GM18907 (cell line): Measurements from ENCODE around the gene TRIP10.
"Not testable (repeated sequence)": the region's sequence is repeated elsewhere in the genome, so short reads cannot be mapped to it uniquely, and the experiment has no call there.

Source experiments
- ATAC-seq: cut with Tn5 transposase; IDR thresholded peaks from one replicate; pipeline ENCODE4 v1.9.1; 2021; ENCODE audit warnings: mild to moderate bottlenecking, moderate library complexity; ENCODE audit not compliant: unreplicated experiment

The TRIP10 gene, protein sequence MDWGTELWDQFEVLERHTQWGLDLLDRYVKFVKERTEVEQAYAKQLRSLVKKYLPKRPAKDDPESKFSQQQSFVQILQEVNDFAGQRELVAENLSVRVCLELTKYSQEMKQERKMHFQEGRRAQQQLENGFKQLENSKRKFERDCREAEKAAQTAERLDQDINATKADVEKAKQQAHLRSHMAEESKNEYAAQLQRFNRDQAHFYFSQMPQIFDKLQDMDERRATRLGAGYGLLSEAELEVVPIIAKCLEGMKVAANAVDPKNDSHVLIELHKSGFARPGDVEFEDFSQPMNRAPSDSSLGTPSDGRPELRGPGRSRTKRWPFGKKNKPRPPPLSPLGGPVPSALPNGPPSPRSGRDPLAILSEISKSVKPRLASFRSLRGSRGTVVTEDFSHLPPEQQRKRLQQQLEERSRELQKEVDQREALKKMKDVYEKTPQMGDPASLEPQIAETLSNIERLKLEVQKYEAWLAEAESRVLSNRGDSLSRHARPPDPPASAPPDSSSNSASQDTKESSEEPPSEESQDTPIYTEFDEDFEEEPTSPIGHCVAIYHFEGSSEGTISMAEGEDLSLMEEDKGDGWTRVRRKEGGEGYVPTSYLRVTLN

DNA sequence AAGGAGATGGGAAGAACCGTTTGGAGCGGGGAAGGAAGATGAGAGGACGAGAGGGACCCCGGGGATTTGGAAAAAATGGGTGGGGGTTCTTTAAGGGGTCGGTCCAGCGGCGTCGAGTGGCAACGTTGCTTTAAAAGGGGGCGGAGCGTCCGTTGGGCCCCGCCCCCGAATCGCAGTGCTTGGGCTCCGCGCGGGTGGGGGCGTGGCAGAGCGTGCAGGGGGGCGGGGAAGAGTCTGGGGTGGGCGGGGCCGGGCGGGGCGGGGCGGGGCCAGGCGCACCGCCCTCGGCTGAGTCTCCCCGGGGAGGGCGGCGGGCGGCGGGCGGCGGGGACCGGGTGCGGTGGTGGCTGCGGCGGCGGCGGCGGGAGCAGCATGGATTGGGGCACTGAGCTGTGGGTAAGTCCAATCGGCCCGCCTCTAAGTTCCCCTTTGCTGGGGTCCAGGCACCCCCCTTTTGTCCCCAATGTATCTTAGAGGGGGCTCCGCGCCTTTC lies at the start of gene TRIP10:
Gene TRIP10 (plus strand): TSS at position 291 of the 493 bp plus-strand sequence. CDS start 82 bp downstream, at position 373.
- no peak for ATAC-seq

DNA sequence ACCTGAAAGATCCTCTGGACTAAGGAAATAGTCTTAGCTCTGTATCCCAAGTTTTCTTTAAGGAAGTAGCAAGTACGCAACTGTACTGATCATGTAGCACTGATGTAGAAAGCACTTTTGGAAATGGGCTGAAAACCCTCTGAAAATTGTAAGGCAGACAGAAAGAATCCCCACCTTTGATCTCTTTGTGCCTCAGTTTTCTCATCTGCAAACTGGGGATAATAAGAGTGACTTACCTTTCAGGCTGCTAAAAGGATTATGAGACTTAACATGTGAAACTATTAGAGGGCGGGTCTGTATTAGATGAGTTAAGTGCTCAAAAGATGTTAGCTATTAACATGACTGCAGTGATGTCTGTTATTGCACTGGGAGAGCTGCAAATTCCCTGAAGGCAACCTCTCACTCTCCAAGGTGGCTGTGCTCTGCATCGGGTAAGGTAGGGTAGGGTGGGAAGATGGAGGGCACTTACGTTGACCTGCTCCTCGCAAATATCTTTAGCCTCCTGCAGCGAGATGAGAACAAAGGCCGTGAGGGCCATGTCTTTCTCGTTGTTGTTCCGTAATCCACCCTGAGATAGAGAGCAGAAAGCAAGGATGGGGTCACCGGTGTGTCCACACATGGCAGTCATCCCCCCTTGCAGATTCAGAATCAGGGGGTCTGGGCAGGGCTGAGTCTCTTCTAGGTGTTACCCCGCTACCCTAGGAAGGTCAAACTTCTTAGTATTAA lies 49.2 kb upstream of the TRIP10 start:
- no peak for ATAC-seq

DNA sequence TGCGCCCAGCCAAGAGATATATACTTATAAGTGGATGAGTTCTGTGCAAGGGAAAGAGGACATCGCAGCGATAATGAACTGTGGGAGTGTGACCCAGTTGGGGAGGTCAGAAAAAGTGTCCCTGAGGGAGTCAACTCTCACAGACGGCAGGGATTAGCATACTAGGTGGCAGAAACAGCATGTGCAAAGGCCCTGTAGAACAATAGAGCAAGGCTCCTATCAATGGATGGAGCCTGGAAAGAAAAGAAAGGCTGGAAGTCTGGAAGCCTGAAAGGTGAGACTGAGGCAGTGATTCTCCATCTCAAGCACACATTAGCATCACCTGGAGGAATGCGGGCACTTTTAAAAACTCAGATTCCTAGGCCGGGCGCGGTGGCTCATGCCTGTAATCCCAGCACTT lies 48.1 kb upstream of the TRIP10 start:
- no peak for ATAC-seq

DNA sequence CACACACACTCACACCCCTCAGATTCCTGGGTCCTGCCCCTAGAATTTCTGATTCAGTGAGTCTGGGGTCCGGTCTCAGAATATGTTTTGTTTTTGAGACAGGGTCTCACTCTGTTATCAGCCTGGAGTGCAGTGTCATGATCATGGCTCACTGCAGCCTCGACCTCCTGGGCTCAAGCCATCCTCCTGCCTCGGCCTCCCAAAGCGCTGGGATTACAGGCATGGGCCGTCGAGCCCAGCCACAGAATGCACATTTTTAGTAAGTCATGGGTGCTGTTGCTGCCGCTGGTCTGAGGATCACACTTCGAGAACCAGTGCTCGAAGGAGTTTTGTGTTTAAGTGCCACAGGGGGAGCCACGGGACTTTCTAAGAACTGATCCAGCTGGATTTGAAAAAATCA lies 47.5 kb upstream of the TRIP10 start:
- ATAC-seq, result no peak

DNA sequence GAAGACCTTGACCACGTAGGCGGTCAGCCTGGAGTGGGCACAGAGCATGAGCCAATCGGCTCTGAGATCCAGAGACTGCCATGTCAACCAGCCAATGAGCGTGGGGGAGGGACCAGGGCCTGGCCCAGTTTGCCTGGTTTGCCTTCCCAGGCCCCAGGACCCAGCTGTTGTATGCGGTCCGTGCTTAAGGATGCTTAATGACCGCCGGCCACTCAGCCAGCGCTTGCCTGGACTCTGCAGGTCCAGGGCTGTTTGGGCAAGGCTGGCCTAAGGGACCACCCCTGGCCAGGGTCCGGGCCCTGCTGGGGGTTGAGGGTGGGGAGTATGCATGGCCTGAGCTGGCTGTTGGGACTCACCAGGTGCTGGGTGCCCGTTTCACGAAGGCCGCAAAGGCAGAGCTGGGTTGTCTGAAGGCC lies 46.4 kb upstream of the TRIP10 start:
- no peak for ATAC-seq

DNA sequence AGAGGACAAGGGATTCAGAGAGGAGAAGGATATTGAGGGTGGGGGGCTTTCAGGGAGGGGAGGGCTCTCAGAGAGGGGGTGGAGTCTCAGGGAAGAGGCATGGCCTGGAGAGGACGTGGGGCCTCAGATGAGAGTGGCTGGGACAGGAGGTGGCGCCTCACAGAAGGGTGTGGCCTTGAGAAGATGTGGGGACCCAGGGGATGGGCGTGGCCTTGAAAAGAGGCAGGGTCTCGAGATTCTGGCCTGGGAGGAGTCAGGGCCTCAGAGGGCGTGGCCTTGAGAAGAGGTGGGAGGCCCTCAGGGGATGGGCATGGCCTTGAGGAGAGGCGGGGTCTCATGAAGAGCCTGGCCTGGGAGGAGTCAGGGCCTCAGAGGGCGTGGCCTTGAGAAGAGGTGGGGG lies 45.8 kb upstream of the TRIP10 start:
- ATAC-seq, result no peak

DNA sequence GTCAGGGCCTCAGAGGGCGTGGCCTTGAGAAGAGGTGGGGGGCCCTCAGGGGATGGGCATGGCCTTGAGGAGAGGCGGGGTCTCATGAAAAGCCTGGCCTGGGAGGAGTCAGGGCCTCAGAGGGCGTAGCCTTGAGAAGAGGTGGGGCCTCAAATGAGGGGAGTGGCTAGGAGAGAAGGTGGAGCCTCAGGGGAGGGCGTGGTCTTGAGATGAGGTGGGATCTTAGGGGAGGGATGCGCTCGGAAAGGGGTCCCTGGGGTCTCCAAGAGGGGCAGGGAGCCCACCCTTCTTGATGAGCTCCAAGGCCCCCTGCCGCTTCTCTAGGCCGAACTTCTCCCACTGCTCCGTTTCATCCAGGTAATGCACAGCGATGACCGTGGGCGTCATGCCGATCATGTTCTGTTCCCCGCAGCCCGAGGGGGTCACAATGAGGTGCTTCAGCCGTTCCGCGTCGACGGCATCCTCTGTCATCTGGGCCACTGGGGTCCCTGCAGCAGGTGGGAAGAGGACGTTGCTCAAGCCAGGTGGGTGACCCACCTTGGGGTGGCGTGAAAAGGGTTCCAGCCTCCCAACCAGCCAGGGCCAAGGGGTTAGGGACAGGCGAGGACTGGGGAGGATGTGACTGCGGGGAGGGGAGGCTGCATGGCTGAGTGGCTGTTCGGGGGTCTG lies 45.2 kb upstream of the TRIP10 start:
- ATAC-seq, result no peak

DNA sequence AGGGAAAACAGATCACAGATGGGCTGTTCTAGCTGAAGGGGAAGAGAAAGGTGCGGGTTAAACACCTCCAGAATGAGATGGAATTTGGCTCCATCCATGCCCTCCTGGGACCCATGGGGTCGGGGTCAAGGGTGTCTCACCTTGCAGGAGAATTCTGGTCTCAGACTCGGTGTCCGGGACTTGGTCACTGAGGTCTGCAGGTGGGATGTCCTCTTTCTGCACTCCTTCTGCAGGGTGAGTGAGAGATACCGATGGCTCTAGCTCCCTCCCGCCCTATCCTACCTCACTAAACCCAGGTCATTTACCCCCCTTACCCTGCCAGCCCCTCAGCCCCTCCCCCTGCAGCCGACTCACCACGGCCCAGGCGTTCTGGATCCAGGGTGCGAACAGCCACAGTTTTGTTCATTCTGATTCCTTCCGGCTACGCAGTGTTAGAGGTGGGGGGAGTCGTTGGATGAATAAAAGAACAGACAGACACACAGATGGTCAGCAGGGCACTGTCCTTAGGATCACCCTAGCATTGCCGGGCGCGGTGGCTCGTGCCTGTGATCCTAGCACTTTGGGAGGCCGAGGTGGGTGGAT lies 43.1 kb upstream of the TRIP10 start:
- ATAC-seq, result no peak

DNA sequence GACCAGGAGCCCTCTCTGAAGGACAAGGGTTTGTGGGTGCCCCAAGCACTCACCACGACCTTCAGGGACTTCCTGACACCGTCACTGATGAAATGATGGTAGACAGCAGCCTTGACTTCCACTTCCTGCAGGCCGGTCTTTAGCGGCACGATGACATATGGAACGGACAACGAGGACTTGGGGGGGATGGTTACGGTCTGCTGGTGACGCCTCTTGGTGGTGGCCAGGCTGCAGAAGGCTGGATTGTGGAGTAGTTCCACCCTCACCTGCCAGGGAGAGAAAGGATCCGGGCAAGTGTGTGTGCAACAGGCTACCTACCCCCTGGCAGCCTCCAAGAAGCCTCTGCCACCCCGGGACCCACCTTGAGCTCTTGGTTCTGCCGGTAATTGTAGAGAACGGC lies 42.2 kb upstream of the TRIP10 start:
- ATAC-seq, result no peak

DNA sequence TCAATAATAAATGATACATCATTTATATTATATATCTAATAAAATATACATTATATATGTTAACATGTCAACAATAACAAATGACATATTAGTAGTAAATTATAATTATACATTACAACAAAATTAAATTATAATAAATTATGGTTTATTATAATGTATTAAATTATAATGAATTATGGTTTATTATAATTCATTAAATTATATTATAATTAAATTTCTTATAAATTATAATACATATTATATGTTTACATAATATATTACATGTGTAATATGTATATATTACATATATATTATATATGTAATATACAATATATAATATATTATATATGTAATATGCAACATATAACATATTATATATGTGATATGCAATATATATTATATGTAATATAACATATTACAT lies 39.5 kb upstream of the TRIP10 start:
- no peak for ATAC-seq

DNA sequence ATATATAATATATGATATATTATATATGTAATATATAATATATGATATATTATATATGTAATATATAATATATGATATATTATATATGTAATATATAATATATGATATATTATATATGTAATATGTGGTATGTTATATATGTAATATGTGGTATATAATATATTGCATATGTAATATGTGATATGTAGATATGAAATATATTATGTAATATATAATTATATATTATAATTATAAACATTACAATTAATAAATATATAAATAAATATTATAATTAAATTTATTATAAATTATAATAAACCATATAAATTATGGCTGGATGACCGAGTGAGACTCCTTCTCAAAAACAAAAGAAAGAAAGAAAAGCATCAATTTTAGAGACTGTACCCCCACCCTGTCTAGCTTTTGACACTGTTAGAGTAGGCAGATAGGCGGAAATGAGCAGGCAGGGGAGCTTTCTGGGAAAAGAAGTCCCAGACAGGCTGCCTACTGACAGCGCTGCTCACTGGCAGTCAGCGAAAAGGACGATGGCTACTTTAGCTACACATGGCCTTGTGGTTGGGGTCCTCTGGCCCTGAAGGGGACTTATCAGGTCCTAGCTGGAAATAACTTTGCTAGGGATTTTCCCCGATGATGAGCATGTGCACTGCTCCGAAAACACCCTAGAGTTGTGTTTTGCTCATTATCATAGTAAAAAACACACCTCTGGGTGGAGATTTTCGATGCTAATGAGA lies 38.7 kb upstream of the TRIP10 start:
- ATAC-seq, result no peak

DNA sequence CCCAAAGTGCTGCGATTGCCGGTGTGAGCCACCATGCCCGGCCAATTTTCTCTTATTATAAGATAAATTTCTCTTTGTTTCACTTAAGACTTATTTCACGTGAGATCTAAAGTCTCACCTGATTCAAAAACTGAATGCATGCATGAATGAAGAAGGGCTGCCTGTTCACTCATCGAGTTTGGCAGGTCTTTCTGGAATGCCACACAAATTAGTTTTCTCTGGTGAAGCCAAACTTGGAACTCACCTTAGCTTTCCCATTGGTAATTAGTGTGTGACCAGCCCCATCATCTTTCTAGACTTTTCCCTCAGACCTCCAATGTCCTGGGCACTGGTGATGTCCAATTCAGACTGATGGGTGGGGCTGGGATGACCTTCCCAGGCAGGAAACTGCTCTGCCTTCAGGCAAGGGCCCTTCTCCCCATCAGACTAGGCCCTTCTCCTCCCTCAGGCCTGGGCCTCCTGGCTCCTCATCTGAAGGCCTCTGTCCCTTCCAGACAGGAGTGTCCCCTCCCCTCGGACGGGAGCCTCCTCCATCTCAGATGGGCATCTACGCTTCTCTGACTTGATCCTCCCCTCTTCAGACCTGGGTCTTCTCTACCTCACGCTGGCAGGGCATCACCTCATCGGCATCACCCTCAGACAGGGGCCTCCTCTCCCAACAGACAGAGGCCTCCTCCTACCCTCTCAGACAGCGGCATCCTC lies 33.4 kb upstream of the TRIP10 start:
- no peak for ATAC-seq

DNA sequence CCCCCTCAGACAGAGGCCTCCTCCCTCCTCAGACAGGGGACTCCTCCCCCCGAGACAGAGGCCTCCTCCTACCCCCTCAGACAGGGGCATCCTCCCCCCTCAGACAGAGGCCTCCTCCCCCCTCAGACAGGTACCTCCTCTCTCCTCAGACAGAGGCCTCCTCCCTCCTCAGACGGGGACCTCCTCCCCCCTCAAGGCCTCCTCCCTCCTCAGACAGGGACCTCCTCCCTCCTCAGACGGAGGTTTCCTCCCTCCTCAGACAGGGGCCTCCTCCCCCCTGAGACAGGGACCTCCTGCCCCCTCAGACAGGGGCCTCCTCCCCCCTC lies 32.9 kb upstream of the TRIP10 start:
- ATAC-seq, result no peak

DNA sequence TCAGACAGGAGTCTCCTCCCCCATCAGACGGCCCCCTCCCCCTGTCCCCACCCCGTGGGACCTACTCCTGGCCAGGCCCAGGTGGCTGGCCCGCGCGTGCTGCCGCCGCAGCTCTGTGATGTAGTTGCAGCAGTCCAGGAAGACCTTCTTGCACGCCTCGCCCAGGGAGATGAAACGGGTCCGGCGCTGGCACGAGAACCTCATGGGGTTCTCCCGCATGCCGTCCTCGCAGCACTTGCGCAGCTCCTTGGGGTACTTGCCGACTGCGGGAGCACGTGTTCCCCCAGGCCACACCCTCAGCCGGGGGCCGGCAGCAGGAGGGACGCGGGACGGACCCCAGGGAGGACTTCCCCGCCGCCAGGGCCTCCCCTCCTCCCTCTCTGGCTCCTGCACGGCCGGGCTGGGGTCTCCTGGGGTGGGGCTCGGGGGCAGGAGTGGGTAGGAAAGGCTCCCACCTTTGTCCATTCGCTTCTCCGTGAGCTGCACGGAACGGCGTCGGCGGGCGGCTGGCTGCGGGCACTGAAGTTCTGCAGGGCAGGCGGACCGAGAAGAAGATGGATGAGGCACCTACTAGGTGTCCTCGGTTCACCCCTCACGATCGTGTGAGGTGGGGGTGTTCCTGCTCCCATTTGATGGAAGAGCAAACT lies 32.3 kb upstream of the TRIP10 start:
- ATAC-seq, result no peak

DNA sequence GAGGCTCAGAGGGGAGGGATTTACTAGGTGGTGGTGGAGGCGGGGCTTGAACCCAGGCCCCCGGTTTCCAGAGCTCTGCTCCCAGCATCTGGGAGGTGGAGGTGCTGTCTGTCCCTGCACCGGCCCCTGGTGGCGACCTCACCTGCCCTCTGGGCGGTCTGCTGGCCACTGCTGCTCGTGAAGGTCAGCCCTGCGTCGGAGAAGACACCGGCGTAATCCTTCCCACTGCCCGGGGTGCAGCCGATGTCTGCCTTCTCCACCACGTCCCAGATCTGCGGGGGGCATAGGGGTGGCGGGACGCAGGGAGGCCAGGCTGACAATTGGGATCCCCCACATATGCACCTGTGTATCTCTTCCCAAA lies 31.8 kb upstream of the TRIP10 start:
- ATAC-seq, result no peak

DNA sequence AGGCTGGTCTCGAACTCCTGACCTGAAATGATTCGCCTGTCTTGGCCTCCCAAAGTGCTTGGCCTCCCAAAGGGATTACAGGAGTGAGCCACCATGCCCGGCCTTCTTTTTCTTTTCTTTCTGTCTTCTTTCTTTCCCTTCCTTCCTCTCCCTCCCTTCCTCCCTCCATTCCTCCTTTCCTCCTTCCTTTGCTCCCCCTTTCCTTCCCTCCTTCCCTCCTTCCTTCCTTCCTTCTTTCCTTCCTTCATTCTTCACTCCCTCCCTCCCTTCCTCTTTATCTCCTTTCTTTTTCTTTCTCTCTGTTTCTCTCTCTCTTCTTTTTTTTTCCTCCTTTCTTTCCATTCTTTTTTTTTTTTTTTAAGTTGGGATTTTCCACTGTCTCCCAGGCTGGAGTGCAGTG lies 31.1 kb upstream of the TRIP10 start:
- no peak for ATAC-seq

DNA sequence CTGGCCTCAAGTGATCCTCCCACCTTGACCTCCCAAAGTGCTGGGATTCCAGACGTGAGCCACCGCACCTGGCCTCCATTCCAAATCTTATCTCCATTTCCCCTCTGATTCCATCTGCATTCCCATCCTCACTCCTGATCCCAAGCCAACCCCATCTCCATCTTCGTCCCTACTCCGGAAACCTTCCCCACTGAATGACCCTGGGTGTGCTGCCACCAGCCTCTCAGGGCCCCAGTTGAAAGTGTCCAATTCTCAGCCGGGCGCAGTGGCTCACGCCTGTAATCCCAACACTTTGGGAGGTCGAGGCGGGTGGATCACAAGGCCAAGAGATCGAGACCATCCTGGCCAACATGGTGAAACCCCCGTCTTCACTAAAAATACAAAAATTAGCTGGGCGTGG lies 30.6 kb upstream of the TRIP10 start:
- ATAC-seq, result not testable (repeated sequence)

DNA sequence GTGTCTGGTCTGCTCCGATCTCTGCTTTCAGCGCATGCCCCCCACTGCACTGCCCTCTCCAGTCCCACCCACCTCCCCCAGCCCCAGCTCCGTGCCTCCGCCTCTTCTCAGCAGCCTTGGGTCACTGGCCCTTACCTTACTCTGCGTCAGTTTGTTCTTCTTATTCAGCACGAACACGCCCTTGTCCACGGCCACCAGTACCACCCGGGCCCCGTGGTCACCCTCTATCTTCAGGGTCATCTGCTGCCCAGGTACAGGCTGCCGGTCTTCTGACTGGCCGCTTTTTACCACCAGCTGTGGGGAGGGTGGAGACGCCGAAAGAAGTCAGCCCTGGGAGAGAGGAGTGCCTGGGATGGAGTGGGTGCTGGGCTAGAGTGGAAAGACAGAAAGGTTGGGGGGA lies 29.9 kb upstream of the TRIP10 start:
- ATAC-seq, result no peak
